ENCODE results near the gene C9orf40.

Gene C9orf40

GRCh38 chr9:74935008-74935407, 17.7 kb downstream of the C9orf40 start:
- no peak for DNase-seq

GRCh38 chr9:74921737-74922136, 31.0 kb downstream of the C9orf40 start:
- no peak for DNase-seq

- DNase-seq = no peak
Measured at GRCh38 chr9:74920944-74921626, 31.6 kb downstream of the C9orf40 start.

- no peak for DNase-seq
Measured at GRCh38 chr9:74910036-74910435, 42.7 kb downstream of the C9orf40 start.

- DNase-seq = no peak
Measured at GRCh38 chr9:74908665-74909064, 44.0 kb downstream of the C9orf40 start.

- DNase-seq = no peak
Measured at GRCh38 chr9:74907085-74907484, 45.6 kb downstream of the C9orf40 start.

GRCh38 chr9:74901001-74901400, 51.7 kb downstream of the C9orf40 start:
- no peak for DNase-seq
